PFSK-1 (cell line): Measurements from ENCODE around the gene TOMM6.

Experiments
- FOXP2 ChIP-seq: optimal IDR thresholded peaks from 2 replicates; pipeline ENCODE3; 2011; ENCODE audit warnings: borderline replicate concordance, control low read depth, inconsistent platforms; ENCODE audit not compliant: insufficient read depth; ENCODE audit errors: extremely low read length, extremely low read depth
- POLR2AphosphoS5 ChIP-seq: IDR thresholded peaks from 2 replicates; pipeline ENCODE4 v1.6.1; 2012; ENCODE audit warnings: low read depth, mild to moderate bottlenecking, control low read depth, low read length, moderate library complexity
- REST ChIP-seq, 2 experiments: IDR thresholded peaks; 2 replicates each; pipeline versions ENCODE4 v1.6.1 to v1.8.0; 2011 to 2012; ENCODE audit warnings: low read depth in 2 of 2, low read length in 2 of 2, control low read depth in 1 of 2, inconsistent platforms in 1 of 2, mild to moderate bottlenecking in 1 of 2, moderate library complexity in 1 of 2; ENCODE audit not compliant: insufficient read depth in 1 of 2
- SIN3A ChIP-seq: IDR thresholded peaks from 2 replicates; pipeline ENCODE4 v1.6.1; 2012; ENCODE audit warnings: mild to moderate bottlenecking, low read length, moderate library complexity, borderline replicate concordance; ENCODE audit not compliant: insufficient read depth
- TAF1 ChIP-seq: IDR thresholded peaks from 2 replicates; pipeline ENCODE4 v1.6.1; 2012; ENCODE audit warnings: low read length, control low read depth, borderline replicate concordance; ENCODE audit not compliant: insufficient read depth

The TOMM6 gene

GRCh38 chr6:41832263-41832662 is 44.8 kb downstream of the TOMM6 start:
- TF ChIP-seq POLR2AphosphoS5 (no peak), SIN3A (no peak), REST (IDR thresholded peaks at IDR 0.05; ENCODE audit: insufficient read depth in 1 of 2, low read depth in 2 of 2, low read length in 2 of 2) (no peak), FOXP2 (no peak), TAF1 (no peak)

GRCh38 chr6:41836022-41836659 is 48.6 kb downstream of the TOMM6 start:
- TF ChIP-seq SIN3A (no peak), TAF1 (no peak), FOXP2 (no peak), REST (IDR thresholded peaks at IDR 0.05; ENCODE audit: insufficient read depth in 1 of 2, low read depth in 2 of 2, low read length in 2 of 2) (no peak)

- no peak for TF ChIP-seq SIN3A
- TF ChIP-seq POLR2AphosphoS5: no peak
- no peak for TF ChIP-seq REST (IDR thresholded peaks at IDR 0.05; ENCODE audit: insufficient read depth in 1 of 2, low read depth in 2 of 2, low read length in 2 of 2)
- TF ChIP-seq TAF1: no peak
- no peak for TF ChIP-seq FOXP2
Measured at GRCh38 chr6:41836660-41837052, 49.2 kb downstream of the TOMM6 start.
